GM21529 (cell line): ENCODE results near the gene SMARCD3.

Source experiments
- ATAC-seq: cut with Tn5 transposase; IDR thresholded peaks from one replicate; pipeline ENCODE4 v1.9.1; 2021; ENCODE audit not compliant: unreplicated experiment

SMARCD3 gene

GRCh38 chr7:151211155-151211772, 37.2 kb downstream of the SMARCD3 start:
- no peak for ATAC-seq

DNA sequence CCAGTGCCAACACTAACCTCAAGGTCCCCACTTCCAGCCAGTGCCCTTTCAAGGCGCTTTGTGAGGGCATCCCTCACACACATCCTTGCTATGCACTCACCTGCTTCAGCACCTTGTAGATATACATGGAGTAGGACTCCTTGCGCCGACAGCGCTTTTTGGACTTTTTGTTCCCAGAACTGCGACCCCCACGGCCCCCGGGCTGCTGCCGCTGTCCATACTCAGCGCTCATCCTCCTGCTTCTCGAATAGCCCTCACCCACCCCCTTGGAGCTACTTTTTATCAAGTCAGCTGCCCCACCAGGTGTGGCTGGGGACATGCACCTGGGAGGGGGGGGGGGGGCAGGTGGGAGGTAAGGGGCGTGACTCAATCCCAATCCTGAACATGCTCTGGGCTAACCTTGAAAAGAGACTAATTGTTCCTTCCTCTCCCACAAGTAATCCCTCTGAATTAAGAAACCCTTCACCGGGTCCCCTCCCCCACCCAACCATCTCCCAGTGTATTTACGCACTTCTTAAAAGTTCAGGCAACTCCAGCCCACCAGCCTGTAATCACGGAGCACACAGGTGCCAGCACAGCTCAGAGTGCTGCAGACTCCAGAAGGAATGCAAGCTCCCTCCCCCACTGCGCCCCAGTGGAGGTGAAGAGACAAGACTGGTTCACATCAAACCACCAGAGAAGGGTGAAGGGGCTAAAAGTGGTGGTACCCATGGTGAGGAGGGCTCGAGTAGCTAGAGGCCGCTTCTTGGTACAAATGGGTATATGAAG, 38.2 kb downstream of the SMARCD3 start, which contains the start of gene H2BK1:
TSS of gene H2BK1 (minus strand) at position 402 of the 768 bp plus-strand sequence. CDS start at position 232, 170 bp downstream.
- no peak for ATAC-seq

DNA sequence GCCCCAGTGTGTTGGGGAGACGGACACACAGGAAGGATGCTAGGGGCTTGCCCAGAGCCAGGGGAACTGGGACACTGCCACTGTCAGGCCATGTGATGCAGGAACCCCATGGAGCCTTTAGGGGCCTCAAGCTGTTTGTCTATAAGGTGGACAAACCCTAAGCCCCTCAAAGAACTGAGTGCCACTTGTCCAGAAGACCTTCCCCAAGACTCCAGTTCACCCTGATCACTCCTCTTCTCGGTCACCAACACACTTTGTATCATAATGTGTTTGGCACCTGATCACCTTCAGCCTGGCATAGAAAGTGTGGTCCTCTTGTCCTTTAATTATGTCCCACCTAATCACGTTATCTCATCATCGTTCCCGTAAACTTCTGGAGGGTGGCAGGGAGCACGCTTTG, 38.9 kb downstream of the SMARCD3 start:
- ATAC-seq, result no peak

GRCh38 chr7:151208253-151208862, 40.1 kb downstream of the SMARCD3 start:
- no peak for ATAC-seq

DNA sequence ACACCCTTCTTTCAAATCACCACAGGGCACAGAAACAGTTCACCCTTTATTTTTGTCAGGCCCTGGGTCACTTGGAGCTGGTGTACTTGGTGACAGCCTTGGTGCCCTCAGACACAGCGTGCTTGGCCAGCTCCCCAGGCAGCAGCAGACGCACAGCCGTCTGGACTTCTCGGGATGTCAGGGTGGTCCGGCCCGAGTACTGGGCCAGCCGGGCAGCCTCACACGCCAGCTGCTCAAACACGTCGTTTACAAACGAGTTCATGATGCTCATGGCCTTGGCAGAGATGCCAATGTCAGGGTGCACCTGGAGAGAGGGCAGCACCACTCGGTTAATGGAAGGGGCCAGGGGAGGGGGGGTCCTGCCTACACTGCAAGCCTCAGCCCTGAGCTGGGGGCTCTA, 40.7 kb downstream of the SMARCD3 start:
- ATAC-seq, result no peak

- no peak for ATAC-seq
These were observed 41.2 kb downstream of the SMARCD3 start for GRCh38 chr7:151207315-151207714.

- no peak for ATAC-seq
These were observed 41.6 kb downstream of the SMARCD3 start for GRCh38 chr7:151206914-151207313.

DNA sequence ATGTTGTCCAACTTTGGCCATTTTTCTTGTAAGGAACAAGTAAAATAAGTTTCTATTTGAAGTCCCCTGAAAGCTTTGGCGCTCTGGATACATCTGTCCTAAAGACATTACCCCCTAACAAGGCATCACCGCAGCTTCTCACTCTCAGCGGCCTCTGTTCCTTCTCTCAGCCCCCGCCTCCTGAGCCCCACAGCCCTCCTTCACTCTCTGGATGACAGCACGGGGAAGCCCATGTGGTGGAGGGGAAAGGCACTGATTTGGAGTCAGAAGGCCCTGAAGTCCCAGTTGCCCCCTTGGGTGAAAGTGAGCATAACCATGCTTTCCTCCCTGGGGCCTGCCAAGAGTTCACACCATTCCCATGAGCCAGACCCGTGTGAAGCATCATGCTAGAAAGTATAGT, 42.8 kb downstream of the SMARCD3 start:
- ATAC-seq, result no peak

DNA sequence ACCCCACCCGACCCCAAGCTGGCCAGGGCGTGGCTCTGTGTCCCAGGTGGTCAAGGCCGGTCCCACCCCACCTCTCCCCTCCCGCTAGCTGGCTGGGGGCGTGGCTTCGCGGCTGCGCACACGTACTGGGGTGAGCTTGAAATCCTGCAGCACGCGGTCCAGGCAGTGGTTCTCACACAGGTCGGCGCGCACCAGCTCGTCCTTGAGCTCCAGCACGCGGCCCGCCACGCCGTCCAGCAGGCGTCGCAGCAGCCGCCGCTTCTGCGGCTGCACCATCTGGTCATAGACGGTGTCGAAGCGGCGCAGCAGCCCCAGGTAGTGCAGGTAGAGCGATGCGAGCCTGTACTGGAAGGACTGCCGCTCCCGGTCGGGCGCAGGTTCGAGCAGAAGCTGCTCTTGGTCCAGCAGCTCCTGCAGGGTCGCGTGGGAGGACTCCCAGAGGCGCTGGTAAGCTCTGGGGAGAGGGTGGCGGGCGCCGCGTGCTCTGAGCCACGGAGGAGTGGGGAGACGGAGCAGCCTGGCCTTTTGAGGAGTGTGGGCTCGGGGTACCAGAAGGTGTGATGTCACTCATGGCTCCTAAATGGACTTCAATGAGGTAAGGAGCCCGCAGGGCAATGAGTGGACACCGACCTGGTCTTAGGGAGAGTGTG, 44.0 kb downstream of the SMARCD3 start:
- no peak for ATAC-seq

DNA sequence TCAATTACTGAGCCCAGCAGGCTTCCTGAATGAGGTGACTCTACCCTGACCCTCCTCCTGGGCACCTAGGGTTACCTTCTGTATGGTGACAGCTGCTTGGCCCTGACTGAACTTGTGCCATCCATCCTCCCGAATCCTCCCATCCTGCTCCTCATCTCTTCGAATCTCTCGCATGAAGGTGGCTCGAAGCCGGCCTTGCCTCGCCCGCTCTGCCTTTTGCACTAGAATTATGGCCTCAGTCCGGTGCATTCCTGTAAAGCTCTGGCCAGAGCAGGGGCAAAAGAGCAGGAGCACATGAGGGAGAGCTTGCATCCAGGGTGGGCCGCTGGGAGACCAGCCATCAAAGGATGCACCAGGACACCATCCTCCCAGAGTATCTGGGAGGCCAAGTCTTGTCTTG, 45.7 kb downstream of the SMARCD3 start:
- no peak for ATAC-seq

DNA sequence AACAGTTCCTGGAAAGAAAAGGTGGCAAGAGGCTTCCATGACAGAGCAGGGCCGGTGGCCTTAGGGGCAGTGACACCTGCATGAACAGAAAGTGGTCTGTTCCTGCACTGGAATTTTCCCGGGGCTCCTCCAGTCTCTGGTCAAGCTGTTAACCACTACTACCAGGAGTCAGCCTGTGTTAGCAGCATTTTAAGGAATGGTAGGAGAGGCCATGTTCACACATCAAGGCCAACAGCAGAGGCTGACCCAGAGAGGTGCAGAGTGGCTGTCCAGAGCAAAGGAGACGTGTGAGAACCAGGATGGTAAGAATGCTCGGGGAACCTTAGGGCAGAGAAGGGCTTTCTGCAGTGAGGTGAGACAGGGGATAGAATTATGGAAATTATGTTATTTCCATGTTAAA, 46.7 kb downstream of the SMARCD3 start:
- ATAC-seq, result no peak

DNA sequence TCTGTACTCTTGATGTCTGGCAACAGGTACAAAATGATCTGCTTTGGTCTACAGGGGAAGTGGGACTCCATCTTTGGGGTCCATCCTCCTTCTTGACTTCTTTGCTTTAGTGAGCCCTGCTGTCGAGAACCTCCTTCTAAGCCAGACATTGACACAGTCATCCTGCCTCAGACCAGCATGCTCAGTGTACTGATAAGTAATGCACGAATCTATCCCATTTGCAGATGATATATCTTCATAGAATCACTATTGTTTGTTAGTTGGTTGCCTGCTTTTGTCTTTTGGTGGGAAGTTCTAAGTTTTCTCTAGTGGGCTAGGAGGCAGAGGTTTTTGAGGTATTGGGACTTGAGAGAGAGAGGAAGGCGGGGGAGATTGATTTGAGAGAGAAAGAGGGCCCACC, 47.1 kb downstream of the SMARCD3 start:
- ATAC-seq, result no peak

GRCh38 chr7:151198945-151199848, 49.3 kb downstream of the SMARCD3 start:
- no peak for ATAC-seq

- no peak for ATAC-seq
These were observed 50.6 kb downstream of the SMARCD3 start for GRCh38 chr7:151197932-151198331.

DNA sequence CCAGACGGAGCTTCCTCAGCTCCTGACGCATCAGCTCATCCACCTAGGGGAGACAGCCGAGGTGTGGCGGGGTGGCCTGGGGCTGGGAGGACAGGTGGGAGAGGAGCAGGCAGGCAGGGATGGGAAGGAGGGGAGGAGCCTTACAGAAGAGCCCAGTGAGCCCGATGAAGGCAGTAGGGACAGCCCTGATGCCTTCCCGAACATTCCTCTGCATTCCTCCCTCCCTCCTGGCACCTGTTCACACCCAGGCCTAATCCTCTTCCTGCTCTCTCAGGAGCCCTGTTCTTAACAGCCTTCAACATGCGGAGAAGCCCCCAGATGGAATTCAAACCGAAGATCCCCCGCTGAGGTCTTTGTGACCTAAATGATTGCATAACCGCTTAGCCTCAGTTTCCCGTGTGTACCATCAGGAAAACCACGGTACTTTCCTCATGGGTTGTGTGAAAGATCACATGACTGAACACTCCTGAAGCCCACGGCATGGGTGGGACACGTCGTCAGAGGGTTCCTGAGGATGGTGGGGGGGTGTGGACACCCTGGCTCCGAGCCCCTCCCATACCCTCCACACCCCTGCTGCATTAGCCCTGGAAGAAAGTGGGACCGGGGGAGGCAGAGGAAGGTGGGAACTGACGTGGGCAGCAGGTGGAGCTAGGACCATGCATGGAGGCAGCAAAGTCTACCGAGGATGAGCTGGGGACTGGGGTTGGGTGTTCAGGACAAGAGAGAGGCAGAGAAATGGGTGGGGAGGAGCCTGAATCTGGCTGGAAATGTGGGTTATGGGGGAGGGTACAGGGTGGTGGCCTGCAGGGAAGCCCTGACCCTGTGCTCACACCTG, 52.7 kb downstream of the SMARCD3 start:
- no peak for ATAC-seq

- ATAC-seq, result no peak
These were observed 54.3 kb downstream of the SMARCD3 start for GRCh38 chr7:151194188-151194587.

DNA sequence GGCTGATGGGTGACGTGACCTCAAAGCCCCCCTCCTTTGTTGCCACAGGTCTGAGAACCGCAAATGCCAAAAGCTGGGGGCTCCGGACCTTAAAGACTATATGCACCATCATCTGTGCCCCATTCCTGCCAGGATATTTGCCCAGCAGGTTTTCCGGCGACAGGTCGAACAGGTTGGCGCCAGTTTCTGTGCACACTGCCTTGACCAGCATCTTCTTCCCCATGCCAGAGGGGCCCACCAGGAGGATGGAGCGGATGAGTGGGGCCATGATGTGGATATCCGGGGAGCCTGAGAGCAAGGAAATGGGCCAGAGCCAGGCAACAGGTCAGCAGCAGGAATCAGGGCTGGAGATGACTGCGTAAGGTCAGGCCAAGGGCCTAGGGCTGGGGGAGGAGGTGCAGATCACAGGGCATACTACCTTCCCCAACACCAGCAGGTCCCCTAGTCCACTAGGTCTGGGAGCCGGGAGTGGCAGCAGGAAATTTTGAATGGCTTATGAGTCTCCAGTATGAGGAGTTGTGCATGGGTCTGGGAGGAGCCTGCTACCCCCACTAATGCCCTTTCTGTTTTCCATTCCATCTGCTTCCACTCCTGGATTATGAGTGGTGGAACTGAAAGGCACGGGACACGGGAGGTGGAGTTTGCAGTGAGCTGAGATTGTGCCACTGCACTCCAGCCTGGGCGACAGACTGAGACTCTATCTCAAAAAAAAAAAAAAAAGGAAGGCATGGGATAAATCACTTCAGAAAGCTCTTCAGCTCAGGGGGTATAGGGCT, 55.1 kb downstream of the SMARCD3 start:
- no peak for ATAC-seq

GRCh38 chr7:151192002-151192539, 56.4 kb downstream of the SMARCD3 start:
- ATAC-seq, result no peak

- ATAC-seq, result no peak
These were observed 57.0 kb downstream of the SMARCD3 start for GRCh38 chr7:151191544-151191943.
